Left ventricle myocardium inferior (tissue), 1 donor: Measurements from ENCODE around the gene UBE2D4. TPM values are rescaled to one million over a fixed set of nuclear protein-coding genes. Genes with fewer than 3 reads are reported as not detected.

Source experiments
- DNase-seq: peaks from one replicate; pipeline ENCODE4 v3.0.0-alpha.2; 2020
- H3K27ac ChIP-seq: fragments of 200-600 bp; replicated peaks from 2 replicates; pipeline ENCODE4 v1.8.0; 2021
- H3K27me3 ChIP-seq: fragments of 200-600 bp; 2 replicates; pipeline ENCODE4 v1.8.0; 2021; ENCODE audit warnings: low read depth
- H3K36me3 ChIP-seq: fragments of 200-600 bp; 2 replicates; pipeline ENCODE4 v1.8.0; 2021
- H3K4me1 ChIP-seq: fragments of 200-600 bp; 2 replicates; pipeline ENCODE4 v1.8.0; 2021
- H3K4me3 ChIP-seq: fragments of 200-600 bp; 2 replicates; pipeline ENCODE4 v1.8.0; 2021; ENCODE audit warnings: mild to moderate bottlenecking, moderate library complexity
- H3K9me3 ChIP-seq: fragments of 200-600 bp; replicated peaks from 2 replicates; pipeline ENCODE4 v1.8.0; 2021
- intact Hi-C: fragments of 100-400 bp; cut with micrococcal nuclease; formaldehyde crosslinking; loops from one replicate; pipeline ENCODE4 v1.11.0; 2022
- total RNA-seq: library from RNA; stranded (reverse); fragmentation: NEBNext Ultra II Directional; extraction: Animal tissue kit (Norgen Biotek cat#: 25700); gene quantifications from one replicate; pipeline ENCODE4 v1.2.1, GENCODE V29; 2021
- TF ChIP-seq, protein P1 (sequence below): fragments of 200-600 bp; IDR thresholded peaks from 2 replicates; pipeline ENCODE4 v1.8.0; 2021; ENCODE audit warnings: antibody characterized with exemption, mild to moderate bottlenecking, borderline replicate concordance
- donor health status: DM: no; HTN: yes; CAD: no; lungs with severe emphysema.

UBE2D4 gene
- total RNA-seq, 1 donor from 2014 or later, result 44.9 TPM

DNA sequence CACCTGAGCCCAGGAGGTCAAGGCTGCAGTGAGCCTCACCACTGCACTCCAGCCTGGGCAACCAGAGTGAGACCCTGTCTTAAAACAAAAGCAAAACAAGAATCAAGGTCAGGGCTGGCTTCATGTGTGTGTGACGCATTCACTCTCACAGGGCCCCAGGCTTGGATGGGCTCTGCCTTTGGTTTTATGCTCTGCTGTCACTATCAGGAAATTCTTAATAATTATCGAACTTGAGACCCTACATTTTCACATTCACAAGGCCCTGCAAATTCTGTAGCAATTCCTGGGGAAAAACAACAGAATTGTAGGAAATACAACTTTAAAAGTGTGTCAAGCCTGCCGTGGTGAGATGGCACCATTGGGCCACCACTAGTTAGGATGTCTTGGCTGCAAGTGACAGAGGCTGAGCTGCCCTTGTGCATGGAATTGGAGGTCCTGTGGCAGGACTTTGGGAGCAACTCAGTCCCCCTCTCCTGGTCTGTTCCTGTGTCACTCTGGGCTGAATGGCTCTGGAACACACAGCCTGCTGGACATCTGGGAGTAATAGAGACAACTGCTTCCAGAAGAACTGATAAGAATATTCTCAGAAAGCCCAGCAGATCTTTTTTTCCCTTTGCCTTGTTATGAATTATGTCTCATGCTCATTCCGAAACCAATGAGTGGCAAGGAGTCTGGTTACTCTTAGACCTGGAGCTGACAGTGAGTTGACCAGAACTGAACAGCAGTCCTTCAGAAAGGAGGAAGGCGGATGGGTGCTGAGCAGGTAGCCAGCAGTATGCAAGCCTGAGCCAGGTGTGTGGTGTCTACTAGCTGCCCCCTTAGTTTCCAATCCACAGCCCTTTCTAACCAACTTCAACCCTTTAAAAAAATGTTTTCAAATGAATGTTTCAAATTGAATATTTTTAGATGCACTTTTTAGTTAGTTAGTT lies 3.6 kb downstream of the UBE2D4 start:
- intact Hi-C loops, result no loop called here
- TF ChIP-seq, protein P1, sequence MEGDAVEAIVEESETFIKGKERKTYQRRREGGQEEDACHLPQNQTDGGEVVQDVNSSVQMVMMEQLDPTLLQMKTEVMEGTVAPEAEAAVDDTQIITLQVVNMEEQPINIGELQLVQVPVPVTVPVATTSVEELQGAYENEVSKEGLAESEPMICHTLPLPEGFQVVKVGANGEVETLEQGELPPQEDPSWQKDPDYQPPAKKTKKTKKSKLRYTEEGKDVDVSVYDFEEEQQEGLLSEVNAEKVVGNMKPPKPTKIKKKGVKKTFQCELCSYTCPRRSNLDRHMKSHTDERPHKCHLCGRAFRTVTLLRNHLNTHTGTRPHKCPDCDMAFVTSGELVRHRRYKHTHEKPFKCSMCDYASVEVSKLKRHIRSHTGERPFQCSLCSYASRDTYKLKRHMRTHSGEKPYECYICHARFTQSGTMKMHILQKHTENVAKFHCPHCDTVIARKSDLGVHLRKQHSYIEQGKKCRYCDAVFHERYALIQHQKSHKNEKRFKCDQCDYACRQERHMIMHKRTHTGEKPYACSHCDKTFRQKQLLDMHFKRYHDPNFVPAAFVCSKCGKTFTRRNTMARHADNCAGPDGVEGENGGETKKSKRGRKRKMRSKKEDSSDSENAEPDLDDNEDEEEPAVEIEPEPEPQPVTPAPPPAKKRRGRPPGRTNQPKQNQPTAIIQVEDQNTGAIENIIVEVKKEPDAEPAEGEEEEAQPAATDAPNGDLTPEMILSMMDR, result no peak
- no peaks in the 10 kb centered on the region for H3K36me3 ChIP-seq
- peaks cover 26% of the 10 kb centered on the region for H3K4me1 ChIP-seq
- no peak overlapping the region for H3K27ac ChIP-seq
- no peak overlapping the region for H3K4me3 ChIP-seq
- no peak for DNase-seq
- H3K27me3 ChIP-seq, result no peaks in the 10 kb centered on the region
- H3K9me3 ChIP-seq, result no peaks in the 10 kb centered on the region

GRCh38 chr7:43931346-43931745 lies 5.1 kb downstream of the UBE2D4 start:
- H3K27ac ChIP-seq, result no peak overlapping the region
- H3K36me3 ChIP-seq, result no peaks in the 10 kb centered on the region
- peaks cover 12% of the 10 kb centered on the region for H3K4me1 ChIP-seq
- intact Hi-C loops, result no loop called here
- no peaks in the 10 kb centered on the region for H3K27me3 ChIP-seq
- H3K4me3 ChIP-seq, result no peak overlapping the region
- TF ChIP-seq, protein P1, result no peak
- no peak for DNase-seq
- H3K9me3 ChIP-seq, result no peaks in the 10 kb centered on the region

DNA sequence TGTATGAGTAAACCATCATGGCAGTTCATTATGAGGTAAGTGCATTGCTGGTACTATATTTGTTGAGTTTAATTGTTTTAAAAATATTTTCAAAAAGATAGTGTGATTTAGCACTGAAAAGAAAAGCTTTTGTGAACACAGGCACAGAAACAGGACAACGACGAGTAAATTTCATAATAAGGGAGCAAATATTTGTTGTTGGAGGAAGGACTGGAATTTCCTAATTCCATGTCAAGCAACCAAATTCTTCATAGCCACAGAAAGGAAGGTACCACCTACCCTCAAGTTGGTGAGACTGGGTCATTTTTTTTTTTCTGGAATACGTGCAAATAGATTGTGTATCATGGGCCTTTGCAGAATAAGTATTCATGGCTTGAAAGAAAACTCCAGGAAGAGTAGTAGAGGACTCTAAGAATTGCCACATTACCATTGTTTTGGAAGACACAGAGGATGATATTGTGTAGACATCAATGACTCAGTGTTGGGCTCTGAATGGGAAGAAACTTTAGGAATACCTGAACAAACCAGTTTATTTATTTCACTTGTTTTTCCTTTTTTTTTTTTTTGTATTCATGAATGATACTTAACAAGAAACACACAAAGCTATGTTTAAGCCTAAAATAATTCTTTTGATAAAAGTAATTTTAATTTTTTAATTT lies 7.8 kb downstream of the UBE2D4 start:
- no peaks in the 10 kb centered on the region for H3K9me3 ChIP-seq
- DNase-seq, result no peak
- no peaks in the 10 kb centered on the region for H3K36me3 ChIP-seq
- intact Hi-C loops, result no loop called here
- H3K4me3 ChIP-seq, result no peak overlapping the region
- H3K4me1 ChIP-seq, result peaks cover 8% of the 10 kb centered on the region
- H3K27ac ChIP-seq, result no peak overlapping the region
- TF ChIP-seq, protein P1, result no peak
- H3K27me3 ChIP-seq, result no peaks in the 10 kb centered on the region

GRCh38 chr7:43937444-43937843 lies 11.2 kb downstream of the UBE2D4 start:
- Histone ChIP-seq H3K9me3 (no peaks in the 10 kb centered on the region), H3K27ac (no peak overlapping the region), H3K4me1 (peaks cover 8% of the 10 kb centered on the region), H3K36me3 (no peaks in the 10 kb centered on the region), H3K27me3 (no peaks in the 10 kb centered on the region), H3K4me3 (no peak overlapping the region)
- DNase-seq, result no peak
- TF ChIP-seq, protein P1, result no peak
- intact Hi-C loops, result no loop called here

GRCh38 chr7:43938892-43939482 lies 12.8 kb downstream of the UBE2D4 start:
- no peaks in the 10 kb centered on the region for H3K9me3 ChIP-seq
- intact Hi-C loops, result no loop called here
- TF ChIP-seq, protein P1, result no peak
- H3K4me1 ChIP-seq, result peaks cover 8% of the 10 kb centered on the region
- H3K36me3 ChIP-seq, result no peaks in the 10 kb centered on the region
- H3K4me3 ChIP-seq, result no peak overlapping the region
- no peak overlapping the region for H3K27ac ChIP-seq
- H3K27me3 ChIP-seq, result no peaks in the 10 kb centered on the region
- no peak for DNase-seq
